ENCODE results near the gene LAMTOR5.

LAMTOR5 gene

DNA sequence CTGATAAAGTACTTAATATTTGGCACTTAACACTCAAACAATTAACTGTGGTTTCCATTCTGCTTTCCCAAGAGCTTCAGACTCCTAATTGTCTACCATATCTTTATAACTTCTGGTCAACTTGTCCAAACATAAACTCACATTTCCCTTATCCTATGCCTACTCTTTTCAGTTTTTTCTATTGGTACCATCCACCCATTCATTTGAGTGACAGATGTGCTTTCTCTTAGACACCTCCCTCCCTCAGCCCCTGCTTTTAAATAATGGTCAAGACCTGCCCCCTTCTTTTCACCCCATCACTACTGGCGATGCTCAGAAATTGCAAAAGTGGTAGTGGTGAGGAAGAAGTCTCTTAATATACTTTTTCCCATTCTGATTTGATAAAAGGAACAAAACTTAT, 22.1 kb downstream of the LAMTOR5 start:
- DNase-seq: no peak

DNA sequence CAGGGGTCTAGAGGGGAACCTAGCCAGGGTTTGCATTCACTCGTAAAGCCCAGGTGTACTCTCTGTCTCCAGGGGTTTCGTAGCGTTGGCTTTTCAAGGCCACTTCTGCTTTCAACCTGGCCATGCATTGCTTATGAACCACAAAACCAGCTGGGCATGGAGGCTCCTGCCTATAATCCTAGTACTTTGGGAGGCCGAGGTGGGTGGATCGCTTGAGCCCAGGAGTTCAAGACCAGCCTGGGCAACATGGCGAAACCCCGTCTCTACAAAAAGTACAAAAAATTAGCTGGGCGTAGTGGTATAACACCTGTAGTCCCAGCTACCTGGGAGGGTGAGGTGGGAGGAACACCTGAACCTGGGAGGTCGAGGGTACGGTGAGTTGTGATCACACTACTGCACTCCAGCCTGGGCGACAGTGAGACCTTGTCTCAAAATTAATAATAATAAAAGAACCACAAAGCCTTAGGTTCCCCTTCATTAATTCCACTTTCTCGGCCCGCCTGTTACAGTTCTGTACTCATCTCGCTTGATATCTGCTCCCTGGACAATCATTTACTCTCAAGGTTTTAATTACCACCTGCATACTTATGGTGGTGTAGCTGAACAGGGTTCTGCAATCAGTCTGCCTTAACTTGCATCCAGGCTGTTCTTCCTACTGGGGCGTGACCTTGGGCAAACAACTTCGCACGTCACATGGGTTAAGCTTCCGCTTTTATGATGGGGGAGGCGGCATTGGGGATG, 22.7 kb downstream of the LAMTOR5 start:
- no peak for DNase-seq

DNA sequence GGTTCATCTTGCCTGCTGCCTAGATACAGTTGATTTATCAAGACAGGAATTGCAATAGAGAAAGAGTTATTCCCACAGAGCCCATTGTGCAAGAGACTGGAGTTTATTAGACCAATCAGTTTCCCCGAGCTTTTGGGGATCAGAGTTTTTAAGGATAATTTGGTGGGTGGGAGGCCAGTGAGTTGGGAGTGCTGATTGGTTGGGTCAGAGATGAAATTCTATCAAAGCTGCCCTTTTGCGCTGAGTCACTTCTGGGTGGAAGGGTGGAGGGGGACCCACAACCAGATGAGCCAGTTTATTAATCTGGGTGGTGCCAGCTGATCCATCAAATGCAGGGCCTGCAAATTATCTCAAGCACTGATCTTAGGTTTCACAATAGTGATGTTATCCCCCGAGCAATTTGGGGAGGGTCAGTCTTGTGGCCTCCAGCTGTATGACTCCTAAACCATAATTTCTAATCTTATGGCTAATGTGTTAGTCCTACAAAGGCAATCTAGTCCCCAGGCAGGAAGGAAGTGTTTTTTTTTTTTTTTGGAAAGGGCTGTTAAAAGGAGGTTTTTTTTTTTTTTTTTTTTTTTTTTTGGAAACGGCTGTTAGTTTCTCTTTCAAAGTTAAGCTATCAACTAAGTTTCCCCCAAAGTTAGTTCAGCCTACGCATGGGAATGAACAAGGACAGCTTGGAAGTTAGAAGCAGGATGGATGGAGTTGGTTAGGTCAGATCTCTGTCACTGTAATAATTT, 24.1 kb downstream of the LAMTOR5 start:
- DNase-seq: no peak

DNA sequence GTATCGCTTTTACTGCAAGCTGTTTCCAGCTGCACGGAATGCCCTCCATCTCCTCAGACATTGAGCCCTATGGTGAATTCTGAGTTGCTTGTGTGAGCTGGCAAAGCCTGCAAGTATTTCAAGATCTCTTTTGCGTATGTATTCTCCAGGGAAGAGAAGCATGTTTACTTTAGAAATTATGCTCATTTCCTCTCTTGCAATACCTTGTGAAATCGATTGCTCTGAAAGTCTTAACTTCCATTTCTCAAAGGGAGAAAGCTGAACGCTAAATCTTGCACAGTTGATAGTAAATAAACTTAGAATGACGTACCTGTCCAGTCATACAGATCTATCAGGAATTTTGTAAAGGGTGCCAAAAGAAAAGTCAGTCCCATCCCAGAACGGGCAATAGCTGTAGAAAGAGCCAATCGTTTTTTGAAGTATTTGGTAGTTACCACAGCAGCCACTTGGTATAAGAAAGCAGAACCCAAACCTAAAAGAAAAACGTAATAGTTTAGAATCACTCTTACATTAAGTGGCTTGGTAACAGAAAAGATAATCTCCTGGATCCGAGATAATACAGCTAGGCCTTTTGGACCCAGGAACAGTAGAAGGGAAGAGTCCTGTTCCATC, 26.7 kb downstream of the LAMTOR5 start:
- DNase-seq: no peak

DNA sequence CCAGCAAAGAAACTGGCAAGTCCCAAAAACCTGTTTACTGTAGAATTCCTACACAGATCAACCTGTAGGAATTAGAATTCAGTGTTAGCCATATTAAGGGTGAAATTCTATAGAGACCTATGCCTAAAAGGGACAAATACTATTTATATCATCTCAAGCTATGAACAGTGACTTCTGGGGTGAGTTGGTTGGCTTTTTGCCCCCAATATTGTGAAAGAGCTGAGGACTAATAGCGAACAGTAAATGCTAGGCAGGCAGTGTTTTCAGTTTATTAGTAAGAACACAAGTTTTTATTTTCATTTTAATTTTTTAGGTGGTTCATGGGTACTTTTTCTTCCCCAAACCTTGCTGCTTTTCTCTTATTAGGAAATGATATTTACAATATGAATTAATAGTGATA, 32.0 kb downstream of the LAMTOR5 start:
- no peak for DNase-seq

DNA sequence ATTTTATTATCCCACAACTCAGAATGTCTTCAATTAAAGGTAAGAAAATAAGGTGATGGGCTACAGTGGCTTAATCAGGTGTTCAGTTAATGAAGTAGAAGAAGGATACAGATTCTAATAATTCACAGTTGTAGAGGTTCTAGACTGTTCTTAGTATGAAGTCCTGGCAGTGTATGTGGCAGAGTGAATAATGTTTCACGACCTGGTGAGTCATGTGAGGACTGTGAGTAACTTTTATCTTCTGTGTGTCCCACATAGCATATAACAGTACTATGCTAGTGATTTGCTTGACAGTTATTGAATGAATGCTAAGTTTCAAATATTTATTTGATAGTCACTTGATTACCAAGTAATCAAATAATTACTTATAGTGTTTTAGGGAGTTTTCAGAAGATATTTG, 36.7 kb downstream of the LAMTOR5 start:
- DNase-seq: no peak

DNA sequence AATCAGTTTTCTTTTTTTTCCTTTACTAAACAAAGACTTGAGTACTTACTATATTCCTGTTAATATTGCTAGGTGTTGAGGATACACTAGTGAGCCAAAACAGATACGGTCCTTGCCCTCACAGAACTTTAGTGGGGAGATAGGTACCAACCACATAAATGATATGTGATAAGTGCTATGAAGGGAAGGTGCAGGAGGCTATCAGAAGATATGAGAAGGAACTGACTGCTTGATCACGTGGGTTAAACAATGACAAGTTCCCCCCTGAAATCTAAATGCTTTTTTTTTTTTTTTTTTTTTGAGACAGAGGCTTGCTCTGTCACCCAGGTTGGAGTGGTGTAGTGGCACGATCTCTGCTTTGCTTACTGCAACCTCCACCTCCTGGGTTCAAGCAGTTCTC, 43.3 kb downstream of the LAMTOR5 start:
- no peak for DNase-seq

DNA sequence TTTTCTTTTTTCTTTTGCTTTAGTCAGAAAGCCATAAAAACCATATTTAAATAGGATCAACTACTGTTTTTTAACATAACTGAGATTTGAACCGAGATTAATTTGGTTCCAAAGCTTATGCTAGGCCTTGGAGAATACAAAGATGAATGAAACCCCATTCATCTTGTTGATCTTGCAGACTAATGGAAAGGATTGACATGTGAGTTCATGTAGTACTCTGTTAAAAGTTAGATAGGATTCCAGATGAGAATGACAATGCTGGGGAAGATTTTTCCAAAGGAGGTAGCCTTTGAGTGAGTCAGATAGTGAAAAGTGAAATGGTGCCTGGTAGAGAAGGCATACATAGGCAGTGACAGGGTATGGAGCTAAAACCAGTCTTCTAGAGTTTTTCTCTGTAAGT, 45.6 kb downstream of the LAMTOR5 start:
- no peak for DNase-seq

DNA sequence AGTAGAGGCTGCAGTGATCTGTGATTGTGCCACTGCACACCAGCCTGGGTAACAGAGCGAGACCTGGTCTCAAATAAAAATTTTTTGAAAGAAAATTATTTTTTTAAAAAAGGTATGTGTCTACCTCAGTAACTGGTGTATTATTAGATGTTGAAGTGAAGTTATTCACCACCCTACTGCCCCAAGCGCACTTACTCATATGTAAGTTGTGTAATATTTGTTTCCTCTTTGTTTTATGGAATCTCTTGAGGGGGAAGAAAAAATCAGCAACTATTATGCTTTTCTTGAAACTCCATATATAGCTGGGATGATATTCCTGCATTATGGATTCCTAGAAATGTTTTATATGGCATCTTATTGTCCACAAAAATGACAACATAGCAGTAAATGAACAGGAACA, 47.1 kb downstream of the LAMTOR5 start:
- no peak for DNase-seq

DNA sequence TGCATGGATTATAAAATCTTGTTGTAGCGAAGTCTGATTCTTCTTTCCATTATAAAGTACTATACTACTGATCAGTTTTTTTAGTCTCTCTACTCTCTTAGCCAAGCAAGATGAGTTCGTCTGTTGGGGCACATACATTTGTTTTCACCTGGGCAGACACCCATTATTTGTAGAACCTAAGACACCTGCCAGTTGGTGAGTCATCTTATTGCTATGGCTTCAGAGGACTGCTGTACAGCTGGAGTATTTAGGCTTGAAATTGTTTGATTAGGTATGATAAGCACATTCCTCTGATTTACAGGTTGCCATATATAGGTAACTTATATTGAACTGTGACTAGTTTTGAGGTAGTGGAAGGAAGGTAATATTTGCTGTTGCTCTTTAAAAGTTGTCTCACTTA, 51.1 kb downstream of the LAMTOR5 start:
- no peak for DNase-seq

DNA sequence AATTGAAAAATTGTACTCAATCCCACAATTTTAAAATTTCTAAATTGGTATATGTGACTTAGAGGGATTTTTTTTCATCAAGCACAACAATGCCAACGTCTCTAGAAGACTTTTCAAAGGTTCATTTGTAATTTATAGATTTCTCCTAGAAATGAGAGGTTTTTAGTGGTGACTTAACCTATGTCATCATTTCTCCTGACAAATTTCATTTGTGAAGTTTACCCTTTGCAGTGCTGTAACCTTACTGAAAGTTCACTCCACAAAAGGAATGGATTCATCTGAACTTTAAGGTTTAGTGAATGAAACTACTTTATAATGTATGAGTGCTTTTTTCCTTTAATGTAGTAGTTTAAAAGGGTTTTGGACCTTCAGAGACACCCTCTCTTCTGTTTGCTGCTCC, 52.2 kb downstream of the LAMTOR5 start:
- DNase-seq: no peak
